Measurements from ENCODE around the gene OR10H1.
"Not testable (repeated sequence)": the region's sequence is repeated elsewhere in the genome, so short reads cannot be mapped to it uniquely, and the experiment has no call there.

The OR10H1 gene

GRCh38 chr19:15828611-15829305 lies 13.3 kb upstream of the OR10H1 start:
- DNase-seq = not testable (repeated sequence)

GRCh38 chr19:15828121-15828610 lies 12.7 kb upstream of the OR10H1 start:
- no peak for DNase-seq

GRCh38 chr19:15825753-15826152 lies 10.3 kb upstream of the OR10H1 start:
- no peak for DNase-seq

- DNase-seq = no peak
These were observed 5.2 kb upstream of the OR10H1 start for GRCh38 chr19:15820646-15821045.

GRCh38 chr19:15813916-15814315 lies 1.5 kb downstream of the OR10H1 start:
- DNase-seq = no peak

GRCh38 chr19:15812060-15812722 lies 3.3 kb downstream of the OR10H1 start:
- no peak for DNase-seq

GRCh38 chr19:15811476-15811875 lies 4.0 kb downstream of the OR10H1 start:
- DNase-seq = no peak

GRCh38 chr19:15810335-15810734 lies 5.1 kb downstream of the OR10H1 start:
- no peak for DNase-seq

DNA sequence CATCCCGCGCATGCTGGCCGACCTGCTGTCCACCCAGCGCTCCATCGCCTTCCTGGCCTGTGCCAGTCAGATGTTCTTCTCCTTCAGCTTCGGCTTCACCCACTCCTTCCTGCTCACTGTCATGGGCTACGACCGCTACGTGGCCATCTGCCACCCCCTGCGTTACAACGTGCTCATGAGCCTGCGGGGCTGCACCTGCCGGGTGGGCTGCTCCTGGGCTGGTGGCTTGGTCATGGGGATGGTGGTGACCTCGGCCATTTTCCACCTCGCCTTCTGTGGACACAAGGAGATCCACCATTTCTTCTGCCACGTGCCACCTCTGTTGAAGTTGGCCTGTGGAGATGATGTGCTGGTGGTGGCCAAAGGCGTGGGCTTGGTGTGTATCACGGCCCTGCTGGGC lies 21.2 kb downstream of the OR10H1 start:
- DNase-seq = not testable (repeated sequence)

GRCh38 chr19:15790096-15790495 lies 25.4 kb downstream of the OR10H1 start:
- DNase-seq = no peak

DNA sequence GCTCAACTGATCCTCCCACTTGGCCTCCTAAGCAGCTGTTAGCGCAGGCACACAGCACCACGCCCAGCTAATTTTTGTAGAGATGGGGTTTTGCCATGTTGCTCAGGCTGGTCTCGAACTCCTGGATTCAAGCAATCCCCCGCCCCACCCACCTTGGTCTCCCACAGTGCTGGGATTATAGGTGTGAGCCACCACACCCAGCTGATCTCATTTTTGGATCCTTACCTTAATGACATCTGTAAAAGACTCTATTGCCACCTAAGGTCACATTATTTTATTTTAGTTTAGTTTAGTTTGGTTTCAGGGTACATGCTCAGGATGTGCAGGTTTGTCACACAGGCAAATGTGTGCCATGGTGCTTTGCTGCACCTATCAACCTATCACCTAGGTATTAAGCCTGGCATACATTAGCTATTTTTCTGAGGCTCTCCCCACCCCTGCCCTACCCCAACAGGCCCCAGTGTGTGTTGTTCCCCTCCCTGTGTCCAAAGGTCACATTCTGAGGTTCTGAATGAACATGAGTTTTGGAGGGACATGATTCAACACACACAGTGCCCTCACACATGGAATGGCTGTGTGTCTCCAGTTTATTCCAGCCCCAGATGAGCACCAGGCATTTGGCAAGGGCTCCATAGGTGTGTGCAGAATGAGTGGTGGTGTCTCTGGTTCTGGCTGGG lies 26.7 kb downstream of the OR10H1 start:
- DNase-seq = no peak

- DNase-seq = no peak
These were observed 27.8 kb downstream of the OR10H1 start, which contains the start of gene OR10H5 for GRCh38 chr19:15787611-15788155. Gene OR10H5, plus strand, starts transcription at chr19:15787661. Its CDS starts 6,388 bp downstream, at chr19:15794049.

DNA sequence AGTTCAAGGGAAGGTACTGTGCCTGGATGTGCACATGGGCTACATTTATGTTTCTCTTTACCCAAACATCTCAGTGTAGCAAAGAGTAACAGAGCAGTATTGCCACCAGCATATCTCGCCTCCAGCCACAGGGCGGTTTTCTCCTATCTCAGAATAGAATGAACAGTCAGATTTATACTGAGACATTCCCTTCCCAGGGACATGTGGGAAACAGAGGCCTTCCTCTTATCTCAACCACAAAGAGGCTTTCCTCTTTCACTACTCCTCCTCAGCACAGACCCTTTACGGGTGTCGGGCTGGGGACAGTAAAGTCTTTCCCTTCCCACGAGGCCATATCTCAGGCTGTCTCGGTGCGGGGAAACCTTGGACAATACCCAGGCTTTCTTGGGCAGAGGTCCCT lies 32.6 kb downstream of the OR10H1 start:
- not testable (repeated sequence) for DNase-seq

DNA sequence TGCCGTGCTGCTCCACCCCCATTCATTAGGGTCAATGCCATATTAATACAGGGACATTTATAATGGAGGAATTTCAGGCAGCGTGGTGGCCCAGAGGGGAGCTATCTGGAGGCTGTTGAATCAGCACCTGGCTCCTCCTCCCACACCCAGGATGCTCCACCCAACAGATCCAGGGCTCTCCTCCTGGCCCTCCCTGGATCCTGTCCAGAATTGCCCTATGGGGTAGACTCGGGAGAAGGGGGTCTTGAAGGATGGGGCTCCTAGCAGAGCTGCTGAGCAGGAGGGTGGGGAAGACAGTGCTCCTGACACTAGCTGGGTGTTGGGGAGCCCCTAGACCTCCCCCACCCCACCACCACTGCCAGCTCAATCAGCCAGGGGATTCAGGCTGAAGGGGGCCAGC lies 33.3 kb downstream of the OR10H1 start:
- DNase-seq = no peak

GRCh38 chr19:15781661-15782060 lies 33.8 kb downstream of the OR10H1 start:
- DNase-seq = no peak

GRCh38 chr19:15780610-15781418 lies 34.6 kb downstream of the OR10H1 start:
- no peak for DNase-seq

- DNase-seq = no peak
These were observed 35.5 kb downstream of the OR10H1 start for GRCh38 chr19:15779756-15780476.

DNA sequence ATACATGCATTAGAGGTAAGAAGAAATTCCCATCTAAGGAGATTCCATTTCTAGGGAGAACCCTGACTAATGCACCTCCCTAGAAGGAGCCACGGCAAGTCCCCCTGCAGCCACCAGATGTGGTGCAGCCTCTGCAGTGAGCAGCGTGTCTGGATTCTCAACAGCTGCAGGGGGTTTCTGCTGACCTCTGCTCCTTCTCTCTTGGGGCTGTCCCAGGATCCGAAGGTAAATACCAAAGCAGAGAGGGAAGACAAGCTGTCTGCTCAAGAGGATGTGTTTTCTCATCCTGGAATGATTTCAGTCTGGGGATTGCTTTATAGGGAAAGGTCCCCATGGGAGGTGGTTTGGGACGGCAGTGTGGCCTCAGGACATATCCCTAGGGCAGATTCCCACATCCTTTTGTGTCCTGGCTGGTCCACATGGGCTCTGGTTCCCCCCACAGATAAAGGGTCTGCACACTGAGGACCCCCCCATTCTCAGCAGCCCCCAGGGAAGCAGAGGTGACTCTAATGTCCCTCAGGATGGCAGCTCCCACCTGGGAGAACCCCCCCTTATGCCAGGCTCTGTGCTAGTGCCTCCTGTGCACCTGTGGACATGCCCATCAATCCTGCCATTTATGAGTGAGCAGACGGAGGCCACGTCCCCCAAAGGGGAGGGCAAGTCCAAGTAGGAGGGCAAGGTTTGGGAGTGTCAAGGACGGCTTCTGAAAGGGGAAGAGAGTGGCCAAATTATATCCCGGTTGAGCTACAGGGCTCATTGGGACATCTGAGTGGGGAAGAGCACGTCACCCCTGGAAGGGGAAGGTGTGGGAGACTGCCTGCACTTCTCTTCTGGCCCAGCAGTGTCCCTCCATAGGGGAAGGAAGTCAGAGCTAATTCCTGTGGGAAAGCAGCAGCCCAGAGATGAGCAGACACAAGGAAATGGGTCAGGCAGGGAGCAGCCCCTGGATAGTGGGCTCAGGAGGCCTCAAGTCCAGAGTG lies 38.2 kb downstream of the OR10H1 start:
- DNase-seq = no peak

DNA sequence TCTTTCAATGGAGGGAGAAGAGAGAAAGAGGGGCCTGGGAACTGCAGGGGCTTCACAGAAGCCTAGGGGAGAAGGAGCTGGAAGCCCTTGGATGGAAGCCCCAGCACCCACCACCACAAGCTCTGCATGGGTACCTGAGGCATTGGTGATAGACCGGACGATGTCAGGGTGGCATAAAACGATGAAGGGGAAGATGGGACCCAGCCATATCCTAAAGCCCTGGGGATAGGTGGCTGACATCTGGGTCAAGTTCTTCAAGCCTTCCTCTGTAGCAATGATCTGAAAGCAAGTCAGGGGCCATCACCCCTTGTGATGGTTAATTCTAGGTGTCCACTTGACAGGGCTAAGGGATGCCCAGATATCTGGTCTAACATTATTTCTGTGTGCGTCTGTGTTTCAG lies 39.2 kb downstream of the OR10H1 start:
- no peak for DNase-seq

- DNase-seq = no peak
These were observed 40.2 kb downstream of the OR10H1 start for GRCh38 chr19:15775249-15775648.

- DNase-seq = not testable (repeated sequence)
These were observed 41.3 kb downstream of the OR10H1 start for GRCh38 chr19:15774159-15774558.

Measured in NCI-H146 (cell line).